ENCODE data around the gene DYNC1I1.

DNA sequence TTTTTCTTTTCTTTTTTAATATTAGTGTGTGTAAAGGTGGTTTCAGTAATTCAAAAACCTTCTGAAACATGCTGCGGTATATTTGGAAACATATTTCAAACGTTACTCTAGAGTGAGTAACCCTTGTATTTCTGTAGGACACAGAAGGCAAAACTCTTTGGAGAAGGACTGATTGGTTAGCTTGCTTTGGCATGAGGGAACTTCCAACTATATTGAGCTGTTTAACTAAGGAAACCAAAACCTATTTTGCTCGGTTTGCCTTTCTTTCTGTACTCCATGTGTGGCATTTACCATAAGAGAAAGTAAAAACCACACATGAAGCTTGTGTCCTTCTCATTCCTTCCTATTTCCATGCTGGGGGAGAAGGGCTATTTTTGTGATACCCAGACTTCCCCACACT, 149.8 kb downstream of the DYNC1I1 start:
- TF ChIP-seq GATA2 (IDR thresholded peaks at IDR 0.05; ENCODE audit: low read depth, low read length) (no peak), GATA3 (IDR thresholded peaks at IDR 0.05; ENCODE audit: low read depth, low read length) (no peak)
